Measurements from ENCODE around the gene GRM7.

DNA sequence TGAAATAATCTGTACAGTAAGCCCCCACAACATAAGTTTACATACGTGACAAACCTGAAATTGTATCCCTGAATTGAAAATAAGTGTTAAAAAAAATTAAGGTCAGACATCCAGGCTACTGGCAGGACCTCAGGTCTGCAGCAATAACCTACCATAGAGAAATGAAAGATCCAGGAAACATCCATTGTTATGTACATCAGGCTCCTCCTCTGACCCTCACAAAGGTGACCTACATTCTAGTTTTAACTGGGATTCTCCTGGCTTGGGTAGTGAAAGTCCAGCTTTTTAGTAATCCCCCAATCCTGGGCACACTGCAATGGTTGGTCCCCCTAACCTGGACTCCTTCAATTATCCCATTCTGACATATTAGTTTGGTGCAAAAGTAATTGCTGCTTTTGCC is 891.1 kb downstream of the GRM7 start:
- TF ChIP-seq CTCF (conservative IDR thresholded peaks at IDR 0.05; ENCODE audit: low read depth, low read length) (no peak), EZH2phosphoT487 (IDR thresholded peaks at IDR 0.05; ENCODE audit: borderline replicate concordance, low read length) (no peak)

Data from PC-3 (cell line).